Ishikawa (cell line): ENCODE measurements around the gene MT1E.

ENCODE experiments used
- CEBPB ChIP-seq: IDR thresholded peaks from 2 replicates; pipeline ENCODE4 v1.6.1; 2012
- CREB1 ChIP-seq: IDR thresholded peaks from 2 replicates; pipeline ENCODE4 v1.6.1; 2012; ENCODE audit warnings: low read depth
- EGR1 ChIP-seq: IDR thresholded peaks from 2 replicates; pipeline ENCODE4 v1.6.1; 2012
- EP300 ChIP-seq: IDR thresholded peaks from 2 replicates; pipeline ENCODE4 v1.6.1; 2012; ENCODE audit warnings: borderline replicate concordance
- FOXM1 ChIP-seq: IDR thresholded peaks from 2 replicates; pipeline ENCODE4 v1.6.1; 2012; ENCODE audit warnings: low read depth, borderline replicate concordance
- MAX ChIP-seq: IDR thresholded peaks from 2 replicates; pipeline ENCODE4 v1.6.1; 2012
- NFIC ChIP-seq: IDR thresholded peaks from 2 replicates; pipeline ENCODE4 v1.6.1; 2012
- RAD21 ChIP-seq: IDR thresholded peaks from 2 replicates; pipeline ENCODE4 v1.6.1; 2012; ENCODE audit warnings: low read depth
- REST ChIP-seq: IDR thresholded peaks from 2 replicates; pipeline ENCODE4 v1.6.1; 2012; ENCODE audit warnings: low read depth, mild to moderate bottlenecking
- TAF1 ChIP-seq: IDR thresholded peaks from 2 replicates; pipeline ENCODE4 v1.6.1; 2012; ENCODE audit warnings: low read depth, mild to moderate bottlenecking
- TCF12 ChIP-seq: IDR thresholded peaks from 2 replicates; pipeline ENCODE4 v1.6.1; 2012; ENCODE audit warnings: low read depth
- TEAD4 ChIP-seq: IDR thresholded peaks from 2 replicates; pipeline ENCODE4 v1.6.1; 2012
- YY1 ChIP-seq: IDR thresholded peaks from 2 replicates; pipeline ENCODE4 v1.6.1; 2012; ENCODE audit warnings: low read depth
- ZBTB7A ChIP-seq: IDR thresholded peaks from 2 replicates; pipeline ENCODE4 v1.6.1; 2012; ENCODE audit warnings: low read depth
- TF ChIP-seq, protein P1 (sequence below): IDR thresholded peaks from 2 replicates; pipeline ENCODE4 v1.6.1; 2012

MT1E gene

GRCh38 chr16:56632848-56633365 lies 7.3 kb downstream of the MT1E start:
- TF ChIP-seq FOXM1, result no peak
- TF ChIP-seq ZBTB7A, result no peak
- TF ChIP-seq CREB1, result no peak
- TF ChIP-seq YY1, result no peak
- TF ChIP-seq CEBPB, result no peak
- TF ChIP-seq REST, result no peak
- TF ChIP-seq TAF1, result no peak
- TF ChIP-seq MAX, result no peak
- no peak for TF ChIP-seq RAD21
- no peak for TF ChIP-seq TEAD4
- no peak for TF ChIP-seq TCF12
- TF ChIP-seq, protein P1, sequence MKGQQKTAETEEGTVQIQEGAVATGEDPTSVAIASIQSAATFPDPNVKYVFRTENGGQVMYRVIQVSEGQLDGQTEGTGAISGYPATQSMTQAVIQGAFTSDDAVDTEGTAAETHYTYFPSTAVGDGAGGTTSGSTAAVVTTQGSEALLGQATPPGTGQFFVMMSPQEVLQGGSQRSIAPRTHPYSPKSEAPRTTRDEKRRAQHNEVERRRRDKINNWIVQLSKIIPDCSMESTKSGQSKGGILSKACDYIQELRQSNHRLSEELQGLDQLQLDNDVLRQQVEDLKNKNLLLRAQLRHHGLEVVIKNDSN, result no peak
- TF ChIP-seq NFIC, result no peak
- TF ChIP-seq EP300, result no peak
- no peak for TF ChIP-seq EGR1

DNA sequence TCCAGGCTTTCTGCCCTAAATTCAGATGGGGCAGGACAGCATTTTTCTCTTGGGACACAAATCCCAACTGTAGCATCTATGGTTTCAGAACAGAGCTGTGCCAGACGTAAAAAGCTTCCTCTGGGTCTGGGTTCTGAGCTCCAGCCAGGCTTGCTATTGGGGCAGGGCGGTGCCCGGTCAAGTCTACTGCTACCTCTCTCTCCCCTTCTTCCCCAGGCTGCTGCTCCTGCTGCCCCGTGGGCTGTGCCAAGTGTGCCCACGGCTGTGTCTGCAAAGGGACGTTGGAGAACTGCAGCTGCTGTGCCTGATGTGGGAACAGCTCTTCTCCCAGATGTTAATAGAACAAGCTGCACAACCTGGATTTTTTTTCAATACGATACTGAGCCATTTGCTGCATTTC lies 8.0 kb downstream of the MT1E start:
- TF ChIP-seq TEAD4 (no peak), CEBPB (no peak), REST (no peak), EP300 (no peak), RAD21 (no peak), FOXM1 (no peak), ZBTB7A (no peak), YY1 (no peak), MAX (no peak), TAF1 (no peak), EGR1 (no peak), NFIC (no peak)

GRCh38 chr16:56634715-56635440 lies 9.3 kb downstream of the MT1E start:
- TF ChIP-seq EGR1 (no peak), TEAD4 (no peak), EP300 (no peak), REST (no peak), FOXM1 (no peak), NFIC (no peak), TAF1 (no peak), TCF12 (no peak), YY1 (no peak), ZBTB7A (no peak), MAX (no peak), RAD21 (no peak), CREB1 (no peak), CEBPB (no peak)
- TF ChIP-seq, protein P1, result no peak

- TF ChIP-seq TAF1 (no peak), MAX (no peak), FOXM1 (no peak), EP300 (no peak), TCF12 (no peak), CREB1 (no peak), YY1 (no peak), TEAD4 (no peak), NFIC (no peak), ZBTB7A (no peak), EGR1 (no peak), REST (no peak), CEBPB (no peak), RAD21 (no peak)
- TF ChIP-seq, protein P1, result no peak
Observed at GRCh38 chr16:56635441-56635967, 9.9 kb downstream of the MT1E start.
